GM19023 (cell line): ENCODE data around the gene TVP23C.

Source experiments
- ATAC-seq: cut with Tn5 transposase; IDR thresholded peaks from one replicate; pipeline ENCODE4 v1.9.1; 2021; ENCODE audit warnings: mild to moderate bottlenecking, moderate library complexity; ENCODE audit not compliant: unreplicated experiment

Gene TVP23C

GRCh38 chr17:15496735-15497670, 66.3 kb downstream of the TVP23C start:
- ATAC-seq = no peak

GRCh38 chr17:15494821-15495220, 68.5 kb downstream of the TVP23C start:
- no peak for ATAC-seq

GRCh38 chr17:15493693-15494035, 69.6 kb downstream of the TVP23C start:
- ATAC-seq = no peak

- no peak for ATAC-seq
These were observed 70.2 kb downstream of the TVP23C start for GRCh38 chr17:15492791-15493692.

- ATAC-seq = no peak
These were observed 71.1 kb downstream of the TVP23C start for GRCh38 chr17:15492186-15492585.

GRCh38 chr17:15490634-15491261, 72.5 kb downstream of the TVP23C start:
- ATAC-seq = no peak

GRCh38 chr17:15488557-15488956, 74.7 kb downstream of the TVP23C start:
- ATAC-seq = no peak

- ATAC-seq = no peak
These were observed 78.2 kb downstream of the TVP23C start for GRCh38 chr17:15485045-15485444.

- no peak for ATAC-seq
These were observed 79.9 kb downstream of the TVP23C start for GRCh38 chr17:15483431-15483830.

GRCh38 chr17:15482476-15482875, 80.8 kb downstream of the TVP23C start:
- ATAC-seq = no peak

- ATAC-seq = no peak
These were observed 81.8 kb downstream of the TVP23C start for GRCh38 chr17:15481481-15481880.

GRCh38 chr17:15480204-15480603, 83.1 kb downstream of the TVP23C start:
- no peak for ATAC-seq

GRCh38 chr17:15479703-15480102, 83.6 kb downstream of the TVP23C start:
- ATAC-seq = no peak

- no peak for ATAC-seq
These were observed 84.4 kb downstream of the TVP23C start for GRCh38 chr17:15478845-15479244.

GRCh38 chr17:15475631-15476354, 87.5 kb downstream of the TVP23C start:
- no peak for ATAC-seq

GRCh38 chr17:15472891-15473290, 90.4 kb downstream of the TVP23C start:
- no peak for ATAC-seq

- no peak for ATAC-seq
These were observed 92.7 kb downstream of the TVP23C start for GRCh38 chr17:15470536-15470935.

- ATAC-seq = no peak
These were observed 94.0 kb downstream of the TVP23C start for GRCh38 chr17:15469260-15469659.

GRCh38 chr17:15468126-15468525, 95.2 kb downstream of the TVP23C start:
- no peak for ATAC-seq

GRCh38 chr17:15467592-15467991, 95.7 kb downstream of the TVP23C start, which contains the start of gene CDRT4:
CDRT4 (minus strand) TSS chr17:15467621; CDS start chr17:15440238, 27,383 bp downstream.
- no peak for ATAC-seq
